HG03280 (cell line): ENCODE data around the gene ZNF408.
"Not testable (repeated sequence)": the region's sequence is repeated elsewhere in the genome, so short reads cannot be mapped to it uniquely, and the experiment has no call there.

Source experiments
- ATAC-seq: cut with Tn5 transposase; IDR thresholded peaks from one replicate; pipeline ENCODE4 v1.9.1; 2021; ENCODE audit warnings: mild to moderate bottlenecking, moderate library complexity; ENCODE audit not compliant: unreplicated experiment

Gene ZNF408

GRCh38 chr11:46696212-46696558 is 4.6 kb upstream of the ZNF408 start:
- no peak for ATAC-seq

- no peak for ATAC-seq
These were observed 3.5 kb upstream of the ZNF408 start for GRCh38 chr11:46697303-46697702.

GRCh38 chr11:46697723-46698122 is 3.1 kb upstream of the ZNF408 start:
- ATAC-seq = no peak

- ATAC-seq = no peak
These were observed 2.2 kb upstream of the ZNF408 start for GRCh38 chr11:46698597-46698996.

GRCh38 chr11:46701078-46701654 is 335 bp downstream of the ZNF408 start:
- no peak for ATAC-seq

- no peak for ATAC-seq
These were observed 4.3 kb downstream of the ZNF408 start for GRCh38 chr11:46705070-46705688.

- no peak for ATAC-seq
These were observed 6.1 kb downstream of the ZNF408 start for GRCh38 chr11:46706886-46707285.

- not testable (repeated sequence) for ATAC-seq
These were observed 8.5 kb downstream of the ZNF408 start for GRCh38 chr11:46709351-46709750.

GRCh38 chr11:46710821-46711269 is 10.0 kb downstream of the ZNF408 start:
- ATAC-seq = no peak

- no peak for ATAC-seq
These were observed 10.5 kb downstream of the ZNF408 start for GRCh38 chr11:46711303-46711702.

- no peak for ATAC-seq
These were observed 12.2 kb downstream of the ZNF408 start for GRCh38 chr11:46712874-46713576.

GRCh38 chr11:46717825-46718154 is 17.0 kb downstream of the ZNF408 start:
- ATAC-seq = not testable (repeated sequence)

- no peak for ATAC-seq
These were observed 17.6 kb downstream of the ZNF408 start for GRCh38 chr11:46718155-46719019.

- no peak for ATAC-seq
These were observed 18.3 kb downstream of the ZNF408 start, which contains the start of gene F2 for GRCh38 chr11:46719048-46719542. Gene F2 (plus strand): TSS chr11:46719213. CDS start chr11:46719236, 23 bp downstream.

- ATAC-seq = no peak
These were observed 18.9 kb downstream of the ZNF408 start for GRCh38 chr11:46719543-46720218.

- no peak for ATAC-seq
These were observed 20.5 kb downstream of the ZNF408 start for GRCh38 chr11:46721286-46721685.

GRCh38 chr11:46722566-46723358 is 21.9 kb downstream of the ZNF408 start:
- no peak for ATAC-seq

- ATAC-seq = no peak
These were observed 22.5 kb downstream of the ZNF408 start for GRCh38 chr11:46723359-46723680.

- ATAC-seq = no peak
These were observed 23.3 kb downstream of the ZNF408 start for GRCh38 chr11:46724088-46724487.
